Activated CD8-positive, alpha-beta T cell treated with anti-CD3 and anti-CD28 coated beads, Interleukin-2, amount 10 ng/mL, durations not matched to agents 7 days and 5 days (primary cell): ENCODE results near the gene DMXL1. TPM values are rescaled to one million over a fixed set of nuclear protein-coding genes. Genes with fewer than 3 reads are reported as not detected.
"Not testable (repeated sequence)": the region's sequence is repeated elsewhere in the genome, so short reads cannot be mapped to it uniquely, and the experiment has no call there.

Source experiments
- ATAC-seq: fragments of 150-1000 bp; cut with Tn5 transposase; one replicate; pipeline ENCODE4 v1.10.0; 2021; ENCODE audit warnings: moderate library complexity
- CTCF ChIA-PET: fragments of 350-600 bp; sonication (Branson Sonifier 250); formaldehyde crosslinking; loops from one replicate; lab custom pipeline; 2021; ENCODE audit warnings: antibody characterized with exemption; lab: Charles Lee
- POLR2A ChIA-PET: fragments of 350-600 bp; sonication (Branson Sonifier 250); formaldehyde crosslinking; loops from one replicate; lab custom pipeline; 2021; ENCODE audit warnings: antibody characterized with exemption; lab: Charles Lee
- DNase-seq: peaks from one replicate; pipeline ENCODE4 v3.0.0-alpha.2; 2020
- H3K27ac Mint-ChIP-seq: one replicate; pipeline ENCODE4 v1.8.0; 2021; ENCODE audit warnings: mild to moderate bottlenecking, mixed read lengths
- H3K27me3 Mint-ChIP-seq: one replicate; pipeline ENCODE4 v1.8.0; 2021; ENCODE audit warnings: low read depth, mixed read lengths
- H3K36me3 Mint-ChIP-seq: one replicate; pipeline ENCODE4 v1.8.0; 2021; ENCODE audit warnings: low read depth, mixed read lengths
- H3K4me1 Mint-ChIP-seq: one replicate; pipeline ENCODE4 v1.8.0; 2021; ENCODE audit warnings: low read depth, mixed read lengths
- H3K4me3 Mint-ChIP-seq: one replicate; pipeline ENCODE4 v1.8.0; 2021; ENCODE audit warnings: mild to moderate bottlenecking, mixed read lengths
- H3K9me3 Mint-ChIP-seq: one replicate; pipeline ENCODE4 v1.8.0; 2022; ENCODE audit warnings: mixed read lengths; ENCODE audit not compliant: insufficient read depth
- total RNA-seq, 2 experiments: library from RNA; stranded (reverse); gene quantifications; one replicate each; pipeline ENCODE4 v1.2.3, GENCODE V29; 2021

The DMXL1 gene
- total RNA-seq, 2 experiments from 2014 or later: 32.3 to 33.9 TPM

- no peaks in the 10 kb centered on the region for H3K27me3 Mint-ChIP-seq
- H3K4me1 Mint-ChIP-seq: peaks cover 22% of the 10 kb centered on the region
- DNase-seq (no peak), ATAC-seq (no peak)
- H3K36me3 Mint-ChIP-seq: peaks cover 17% of the 10 kb centered on the region
- H3K9me3 Mint-ChIP-seq: no peaks in the 10 kb centered on the region
- no peak overlapping the region for H3K27ac Mint-ChIP-seq
- no peak overlapping the region for H3K4me3 Mint-ChIP-seq
- POLR2A ChIA-PET: interaction anchor here (0.9 to 2.8 kb wide), 3 partner anchors 10 to 235 kb away, joined by 3 to 12 read pairs (median 3); partner anchors contain the start of gene DMXL1
- CTCF ChIA-PET: interaction anchor here (1.0 to 2.7 kb wide), 2 partner anchors 93 to 313 kb away, joined by 4 to 10 read pairs; partner anchors contain the start of gene DTWD2
These were observed 10.0 kb downstream of the DMXL1 start for GRCh38 chr5:119080936-119081335.

- ChIA-PET POLR2A (interaction anchor here (0.6 kb wide), 1 partner anchor 612 kb away, joined by 3 read pairs; no protein-coding TSS in a partner anchor), CTCF (interaction anchor here (1.0 kb wide), 1 partner anchor 8 kb away, joined by 3 read pairs; no protein-coding TSS in a partner anchor)
- DNase-seq: no peak
- Mint-ChIP-seq H3K9me3 (no peaks in the 10 kb centered on the region), H3K4me1 (peaks cover 17% of the 10 kb centered on the region), H3K4me3 (no peak overlapping the region), H3K36me3 (peaks cover 25% of the 10 kb centered on the region), H3K27me3 (no peaks in the 10 kb centered on the region), H3K27ac (no peak overlapping the region)
- no peak for ATAC-seq
These were observed 11.8 kb downstream of the DMXL1 start for GRCh38 chr5:119082691-119083090.

- H3K27ac Mint-ChIP-seq: no peak overlapping the region
- POLR2A ChIA-PET: no interaction called here
These were observed 12.8 kb downstream of the DMXL1 start for GRCh38 chr5:119083679-119084078.

GRCh38 chr5:119088438-119088837, 17.6 kb downstream of the DMXL1 start:
- Mint-ChIP-seq H3K4me1 (no peaks in the 10 kb centered on the region), H3K27me3 (no peaks in the 10 kb centered on the region), H3K4me3 (no peak overlapping the region), H3K36me3 (peaks cover 36% of the 10 kb centered on the region), H3K27ac (no peak overlapping the region), H3K9me3 (peaks cover 16% of the 10 kb centered on the region)
- ATAC-seq (no peak), DNase-seq (no peak)
- ChIA-PET CTCF (no interaction called here), POLR2A (no interaction called here)

More at GRCh38 chr5:119083679-119084078, 12.8 kb downstream of the DMXL1 start:
- Mint-ChIP-seq H3K4me3 (no peak overlapping the region), H3K4me1 (peaks cover 11% of the 10 kb centered on the region), H3K9me3 (no peaks in the 10 kb centered on the region), H3K27me3 (no peaks in the 10 kb centered on the region), H3K36me3 (peaks cover 25% of the 10 kb centered on the region)
- ATAC-seq (no peak), DNase-seq (no peak)
- CTCF ChIA-PET: no interaction called here

GRCh38 chr5:119095611-119096010, 24.7 kb downstream of the DMXL1 start:
- Mint-ChIP-seq H3K27me3 (no peaks in the 10 kb centered on the region), H3K4me3 (no peak overlapping the region), H3K36me3 (peaks cover 17% of the 10 kb centered on the region), H3K4me1 (no peaks in the 10 kb centered on the region), H3K27ac (no peak overlapping the region), H3K9me3 (peaks cover 12% of the 10 kb centered on the region)
- POLR2A ChIA-PET: no interaction called here
- DNase-seq (no peak), ATAC-seq (no peak)
- CTCF ChIA-PET: no interaction called here

- Mint-ChIP-seq H3K4me1 (no peaks in the 10 kb centered on the region), H3K27ac (no peak overlapping the region), H3K9me3 (no peaks in the 10 kb centered on the region), H3K27me3 (no peaks in the 10 kb centered on the region), H3K4me3 (no peak overlapping the region), H3K36me3 (peaks cover 30% of the 10 kb centered on the region)
- ATAC-seq: no peak
- DNase-seq: no peak
- POLR2A ChIA-PET: no interaction called here
- CTCF ChIA-PET: no interaction called here
These were observed 35.1 kb downstream of the DMXL1 start for GRCh38 chr5:119105971-119106370.

GRCh38 chr5:119112151-119112550, 41.3 kb downstream of the DMXL1 start:
- ATAC-seq: no peak
- POLR2A ChIA-PET: interaction anchor here (0.6 kb wide), 1 partner anchor 11 kb away, joined by 4 read pairs; no protein-coding TSS in a partner anchor
- CTCF ChIA-PET: no interaction called here
- H3K27ac Mint-ChIP-seq: no peak overlapping the region
- no peak overlapping the region for H3K4me3 Mint-ChIP-seq
- H3K4me1 Mint-ChIP-seq: no peaks in the 10 kb centered on the region
- no peak for DNase-seq
- no peaks in the 10 kb centered on the region for H3K9me3 Mint-ChIP-seq
- no peaks in the 10 kb centered on the region for H3K27me3 Mint-ChIP-seq
- peaks cover 23% of the 10 kb centered on the region for H3K36me3 Mint-ChIP-seq

GRCh38 chr5:119117237-119117636, 46.4 kb downstream of the DMXL1 start:
- H3K4me3 Mint-ChIP-seq: no peak overlapping the region
- H3K4me1 Mint-ChIP-seq: no peaks in the 10 kb centered on the region
- DNase-seq: no peak
- no peak overlapping the region for H3K27ac Mint-ChIP-seq
- no peak for ATAC-seq
- peaks cover 37% of the 10 kb centered on the region for H3K36me3 Mint-ChIP-seq
- ChIA-PET POLR2A (no interaction called here), CTCF (interaction anchor here (1.2 kb wide), 1 partner anchor 53 kb away, joined by 3 read pairs; no protein-coding TSS in a partner anchor)
- H3K9me3 Mint-ChIP-seq: no peaks in the 10 kb centered on the region
- no peaks in the 10 kb centered on the region for H3K27me3 Mint-ChIP-seq

GRCh38 chr5:119118000-119118399, 47.1 kb downstream of the DMXL1 start:
- Mint-ChIP-seq H3K9me3 (no peaks in the 10 kb centered on the region), H3K27ac (no peak overlapping the region), H3K36me3 (peaks cover 42% of the 10 kb centered on the region), H3K4me3 (no peak overlapping the region), H3K4me1 (no peaks in the 10 kb centered on the region), H3K27me3 (no peaks in the 10 kb centered on the region)
- DNase-seq (no peak), ATAC-seq (no peak)
- ChIA-PET CTCF (no interaction called here), POLR2A (no interaction called here)

GRCh38 chr5:119120893-119121292, 50.0 kb downstream of the DMXL1 start:
- no peaks in the 10 kb centered on the region for H3K9me3 Mint-ChIP-seq
- DNase-seq (no peak), ATAC-seq (no peak)
- no peaks in the 10 kb centered on the region for H3K27me3 Mint-ChIP-seq
- peaks cover 45% of the 10 kb centered on the region for H3K36me3 Mint-ChIP-seq
- ChIA-PET POLR2A (no interaction called here), CTCF (no interaction called here)
- no peak overlapping the region for H3K27ac Mint-ChIP-seq
- H3K4me1 Mint-ChIP-seq: no peaks in the 10 kb centered on the region
- no peak overlapping the region for H3K4me3 Mint-ChIP-seq

- H3K27ac Mint-ChIP-seq, H3K4me3 Mint-ChIP-seq, H3K27me3 Mint-ChIP-seq, DNase-seq, H3K4me1 Mint-ChIP-seq, ATAC-seq, CTCF ChIA-PET, H3K9me3 Mint-ChIP-seq: not testable (repeated sequence)
- POLR2A ChIA-PET: interaction anchor here (0.7 kb wide), 1 partner anchor 10 kb away, joined by 4 read pairs; no protein-coding TSS in a partner anchor
- H3K36me3 Mint-ChIP-seq: peaks cover 37% of the 10 kb centered on the region
These were observed 51.6 kb downstream of the DMXL1 start for GRCh38 chr5:119122474-119122873.

GRCh38 chr5:119123280-119123679, 52.4 kb downstream of the DMXL1 start:
- ATAC-seq: no peak
- no peak overlapping the region for H3K4me3 Mint-ChIP-seq
- peaks cover 31% of the 10 kb centered on the region for H3K36me3 Mint-ChIP-seq
- no peak for DNase-seq
- no peaks in the 10 kb centered on the region for H3K4me1 Mint-ChIP-seq
- ChIA-PET POLR2A (interaction anchor here (0.7 to 1.0 kb wide), 2 partner anchors 10 to 11 kb away, joined by 3 to 4 read pairs; no protein-coding TSS in a partner anchor), CTCF (no interaction called here)
- no peaks in the 10 kb centered on the region for H3K27me3 Mint-ChIP-seq
- no peak overlapping the region for H3K27ac Mint-ChIP-seq
- H3K9me3 Mint-ChIP-seq: no peaks in the 10 kb centered on the region
